T47D (cell line): ENCODE data around the gene GFM1.
"Not testable (repeated sequence)": the region's sequence is repeated elsewhere in the genome, so short reads cannot be mapped to it uniquely, and the experiment has no call there.

Experiments used
- DNase-seq, 2 experiments: peaks; one replicate each; pipeline versions ENCODE4 v3.0.0 to v3.0.0-alpha.2; 2011 to 2012; ENCODE audit warnings: low read depth in 1 of 2, low spot score in 1 of 2
- JUND ChIP-seq: IDR thresholded peaks from 2 replicates; pipeline ENCODE4 v1.6.1; 2012; ENCODE audit warnings: low read depth
- in situ Hi-C: cut with HindIII; loops from 2 replicates; pipeline ENCODE4 v1.10.0; 2016; ENCODE audit warnings: low sequenced_read_pairs, low pct_unique_long_range_greater_than_20kb

GFM1 gene

DNA sequence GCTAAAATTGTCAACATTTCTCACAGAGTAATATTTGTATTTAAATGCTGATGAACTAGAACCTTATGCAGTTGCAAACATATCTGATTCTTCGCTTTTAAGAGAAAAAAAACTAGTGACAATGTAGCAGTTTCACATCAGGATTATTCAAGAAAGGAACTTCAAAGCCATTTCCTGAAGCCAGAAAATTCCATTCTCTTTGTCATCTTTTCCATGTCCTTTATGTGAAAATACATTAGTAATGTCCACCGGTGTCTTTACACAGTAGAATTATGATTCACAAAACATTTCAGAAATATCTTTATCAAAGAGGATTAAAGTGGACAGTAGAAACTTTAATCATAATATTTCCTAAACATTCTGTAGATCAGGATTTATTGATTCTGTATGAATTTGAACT, 40.8 kb downstream of the GFM1 start:
- in situ Hi-C loops, result no loop called here
- DNase-seq, result no peak
- TF ChIP-seq JUND, result no peak

DNA sequence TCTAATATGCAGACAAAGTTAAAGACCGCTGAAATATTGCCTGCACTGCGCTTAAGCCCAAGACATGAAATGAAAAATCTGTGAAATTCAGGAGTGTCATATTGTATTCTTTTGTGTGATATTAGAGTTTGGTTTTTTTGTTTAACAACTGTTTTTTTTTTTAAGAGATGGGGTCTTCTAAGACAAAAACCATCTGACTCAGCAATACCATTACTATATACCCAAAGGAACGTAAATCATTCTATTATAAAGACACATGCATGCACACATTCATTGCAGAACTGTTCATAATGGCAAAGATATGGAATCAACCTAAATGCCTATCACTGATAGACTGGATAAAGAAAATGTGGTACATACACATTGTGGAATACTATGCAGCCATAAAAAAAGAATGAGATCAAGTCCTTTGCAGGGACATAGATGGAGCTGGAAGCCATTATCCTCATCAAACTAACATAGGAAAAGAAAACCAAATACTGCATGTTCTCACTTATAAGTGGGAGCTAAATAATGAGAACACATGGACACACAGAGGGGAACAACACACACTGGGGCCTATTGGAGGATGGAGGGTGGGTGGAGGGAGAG, 49.6 kb downstream of the GFM1 start:
- in situ Hi-C loops, result not testable (repeated sequence)

DNA sequence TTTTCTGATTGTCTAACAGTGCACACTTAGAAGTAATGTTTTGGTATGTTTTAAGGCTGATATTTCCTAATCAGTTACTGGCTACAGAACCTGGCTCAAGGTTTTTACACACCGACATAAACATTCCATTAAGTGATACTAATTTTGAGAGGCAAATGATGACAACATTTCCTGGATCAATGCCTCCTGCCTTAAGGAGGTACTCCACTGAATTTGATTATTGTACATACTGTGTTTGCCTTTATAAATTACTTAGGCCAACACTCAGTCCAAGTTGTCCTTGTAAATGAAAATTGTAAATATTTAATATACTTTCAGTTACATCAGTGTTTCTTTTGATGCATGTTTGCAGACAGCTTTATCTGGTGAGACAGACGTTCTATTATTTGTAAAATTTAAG, 52.3 kb downstream of the GFM1 start:
- DNase-seq, result peak; percentile 4 to 23
- in situ Hi-C loops, result no loop called here
- no peak for TF ChIP-seq JUND

More for the DNA sequence above, 49.6 kb downstream of the GFM1 start:
- DNase-seq, result not testable (repeated sequence)

DNA sequence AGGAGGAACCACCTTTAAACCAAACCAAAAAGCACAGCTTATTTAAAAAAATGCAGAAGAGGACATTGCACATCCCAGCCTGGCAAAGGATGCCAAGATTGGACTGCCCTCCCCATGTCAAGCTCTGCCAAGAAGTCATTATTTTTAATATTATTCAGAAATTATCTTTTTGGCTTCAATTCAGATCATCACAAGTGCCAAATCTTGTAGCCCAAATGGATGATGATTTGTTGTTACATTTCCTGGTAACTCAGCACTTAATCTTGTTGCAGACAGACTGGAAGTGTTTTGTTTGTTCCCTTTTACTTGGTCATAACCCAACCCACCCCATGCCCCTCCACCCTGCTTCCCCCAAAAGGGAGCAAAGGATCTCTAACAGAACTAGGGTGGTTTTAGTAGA, 56.2 kb downstream of the GFM1 start:
- TF ChIP-seq JUND, result no peak
- DNase-seq, result no peak
- in situ Hi-C loops, result no loop called here

DNA sequence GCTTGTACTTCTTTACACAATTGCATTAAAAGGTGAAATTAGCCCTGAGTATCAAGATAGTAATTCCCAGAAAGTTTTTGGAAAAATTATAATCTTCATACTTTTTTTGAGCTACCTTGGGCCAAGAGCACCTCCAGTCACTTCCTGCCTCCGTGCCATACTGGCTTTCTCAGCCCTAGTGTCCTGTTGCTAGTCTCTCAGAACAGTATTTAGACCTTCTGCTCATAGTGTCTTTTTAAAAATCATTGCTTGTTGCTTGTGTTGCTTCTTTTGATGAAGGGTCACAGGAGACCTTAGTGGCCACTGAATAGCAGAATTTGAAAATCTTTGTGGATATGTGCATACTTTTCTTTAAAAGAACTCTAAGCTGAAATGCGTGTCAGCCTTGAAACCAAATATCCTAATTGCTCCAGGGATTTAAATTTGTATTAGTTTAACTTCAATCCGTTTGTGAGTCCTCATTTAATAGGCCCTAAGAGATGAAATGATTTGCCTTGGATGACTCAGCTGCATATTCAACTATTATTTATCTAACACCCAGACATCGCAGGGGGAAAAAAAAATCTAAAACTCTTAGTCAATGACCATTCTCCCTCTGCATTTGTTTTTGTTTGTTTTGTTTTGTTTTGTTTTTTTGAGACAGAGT, 57.2 kb downstream of the GFM1 start:
- no peak for DNase-seq
- no peak for TF ChIP-seq JUND
- in situ Hi-C loops, result no loop called here

DNA sequence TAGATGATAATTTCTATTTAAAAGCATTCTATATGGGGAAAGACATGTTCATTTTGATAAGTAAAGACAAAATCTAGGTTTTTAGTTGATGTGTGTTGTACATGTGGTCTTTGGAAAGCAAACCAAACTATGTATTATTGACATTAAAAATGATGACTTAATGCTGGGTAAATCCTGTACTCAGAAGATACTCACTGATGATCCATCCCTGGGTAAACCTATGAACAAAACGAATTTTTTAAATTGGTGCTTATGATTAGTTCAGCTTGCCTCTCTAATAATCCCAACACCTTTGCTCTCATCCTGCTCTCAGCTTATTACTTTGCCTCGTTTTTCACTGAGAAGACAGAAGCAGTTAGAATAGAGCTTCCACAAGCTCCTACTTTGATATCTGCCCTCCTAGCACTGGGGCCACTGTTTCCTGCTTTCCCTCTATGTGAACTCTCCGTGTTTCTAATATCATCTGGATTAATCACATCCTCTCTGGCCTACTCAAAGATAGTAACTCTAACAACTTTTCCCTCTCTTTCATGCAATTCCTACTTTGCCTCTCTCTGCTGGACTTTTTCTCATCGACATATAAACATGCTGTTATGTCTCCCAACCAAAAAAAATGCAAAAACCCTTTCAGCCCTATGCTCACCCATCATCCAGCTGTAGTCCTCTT, 58.6 kb downstream of the GFM1 start:
- no peak for TF ChIP-seq JUND
- DNase-seq, result no peak
- in situ Hi-C loops, result no loop called here

DNA sequence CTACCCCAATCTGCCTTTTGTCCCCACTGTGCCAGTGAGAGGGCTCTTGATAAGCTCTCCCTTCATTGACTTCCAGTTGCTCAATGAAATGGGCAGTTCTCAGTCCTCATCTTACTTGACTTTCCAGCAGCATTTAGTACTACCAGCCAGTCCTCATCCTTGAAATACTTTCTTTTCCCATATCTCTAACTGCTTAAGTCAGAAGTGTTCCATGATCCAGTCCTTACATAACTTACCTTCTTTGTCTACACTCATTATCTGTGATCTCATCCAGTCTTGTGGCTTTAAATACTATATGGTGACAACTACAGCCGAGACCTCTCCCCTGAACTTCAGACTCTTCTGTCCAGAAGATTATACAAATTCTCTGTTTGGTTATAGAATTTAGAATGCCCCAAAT, 59.2 kb downstream of the GFM1 start:
- no peak for TF ChIP-seq JUND
- in situ Hi-C loops, result no loop called here
- DNase-seq, result no peak

DNA sequence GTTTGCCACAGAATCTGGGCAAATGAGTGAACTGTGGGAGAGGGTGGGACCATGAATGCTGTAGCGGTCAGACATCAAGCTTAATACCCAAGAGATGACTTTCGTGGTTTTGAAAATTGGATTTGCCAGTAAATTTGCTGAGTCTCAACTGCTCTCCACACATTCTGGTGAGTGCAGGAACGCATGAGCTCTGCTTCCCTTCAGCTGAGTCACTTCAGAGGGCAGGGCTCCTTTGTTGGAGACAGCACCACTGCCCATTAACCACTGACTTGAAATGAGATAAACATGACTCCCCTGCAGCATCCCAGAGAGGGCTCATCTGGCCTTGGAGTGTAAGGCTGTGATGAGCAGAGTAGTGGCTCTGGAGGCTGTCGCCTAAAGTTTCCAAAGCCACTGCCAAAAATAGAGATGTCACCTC, 65.3 kb downstream of the GFM1 start:
- TF ChIP-seq JUND, result no peak
- DNase-seq, result no peak
- in situ Hi-C loops, result no loop called here

DNA sequence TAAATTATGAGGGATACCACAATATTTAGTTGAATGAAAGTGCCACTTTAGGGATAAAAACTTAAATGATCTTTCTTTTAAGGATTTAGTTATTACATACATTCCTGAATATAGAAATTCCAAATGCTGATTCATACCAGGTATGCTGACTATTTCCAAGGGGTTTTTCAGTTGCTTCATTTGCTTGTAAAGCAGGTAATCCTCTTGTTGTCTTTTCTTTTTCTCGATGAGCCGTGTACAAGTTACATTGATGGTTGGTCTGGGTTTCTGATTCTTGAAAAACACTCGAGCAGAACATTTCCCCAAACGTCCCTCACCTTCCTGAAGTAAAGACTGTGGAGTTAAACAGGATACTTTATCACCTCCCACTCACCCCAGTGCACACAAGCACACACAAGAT, 66.3 kb downstream of the GFM1 start:
- TF ChIP-seq JUND, result no peak
- in situ Hi-C loops, result no loop called here

DNA sequence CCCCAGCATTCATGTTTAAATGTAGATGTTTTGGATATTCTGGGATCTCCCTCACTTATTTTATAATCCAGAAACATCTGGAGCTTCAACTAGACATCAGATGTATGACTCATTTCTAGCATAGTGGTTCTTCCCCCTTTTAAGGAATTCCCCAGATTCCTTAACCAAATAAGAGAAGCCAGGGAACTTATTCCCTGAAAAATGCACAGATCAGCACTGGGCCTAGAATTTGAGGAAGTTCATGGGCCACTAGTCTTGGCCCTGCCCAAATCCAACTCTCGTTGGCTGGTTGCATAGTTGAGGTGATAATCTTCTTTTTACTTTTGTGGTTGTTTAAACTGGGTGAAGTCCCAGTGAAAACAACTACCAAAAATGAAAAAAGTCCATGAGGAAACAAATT, 67.6 kb downstream of the GFM1 start:
- TF ChIP-seq JUND, result no peak
- DNase-seq, result no peak
- in situ Hi-C loops, result no loop called here

More for the DNA sequence above, 66.3 kb downstream of the GFM1 start:
- no peak for DNase-seq

DNA sequence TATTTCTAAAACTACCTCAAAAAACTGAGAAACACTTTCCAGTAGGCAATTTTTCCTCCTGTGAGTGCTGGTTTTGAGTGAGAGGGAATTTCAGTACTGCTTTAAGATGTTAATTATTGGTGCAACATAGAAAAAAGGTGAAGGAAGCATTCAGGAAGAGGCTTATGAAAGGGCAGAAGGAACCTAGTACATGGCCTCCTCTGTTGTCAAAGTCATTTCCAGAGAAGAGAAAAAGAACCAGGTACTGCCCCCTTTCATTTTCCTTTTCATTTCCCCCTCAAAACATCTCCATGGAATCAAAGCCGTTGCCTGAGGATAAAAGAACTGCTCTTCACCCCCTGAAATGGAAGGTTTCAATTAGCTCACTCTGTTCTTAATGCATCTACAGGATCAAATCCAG, 68.1 kb downstream of the GFM1 start:
- no peak for DNase-seq
- TF ChIP-seq JUND, result no peak
- in situ Hi-C loops, result no loop called here

DNA sequence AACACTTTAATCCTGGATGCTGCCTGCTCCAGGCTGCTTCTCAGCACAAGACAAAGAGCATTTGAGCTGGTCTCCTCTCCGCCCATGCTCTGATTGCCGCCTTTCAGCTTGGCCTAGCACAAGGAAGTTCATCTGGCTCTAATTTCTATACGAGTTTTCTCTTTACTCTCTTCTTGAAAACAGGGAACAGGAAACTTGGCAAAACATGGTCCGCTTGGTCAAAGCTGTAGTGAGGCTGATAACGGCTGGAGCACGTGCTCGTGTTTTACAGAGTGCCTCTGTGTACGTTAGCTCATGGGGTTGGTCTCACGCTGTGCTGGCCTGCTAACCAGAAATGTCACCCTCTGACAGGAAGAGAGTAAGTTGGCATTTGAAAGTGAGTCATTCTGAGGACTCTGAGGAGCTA, 68.8 kb downstream of the GFM1 start:
- in situ Hi-C loops, result no loop called here
- TF ChIP-seq JUND, result no peak
- DNase-seq, result no peak

DNA sequence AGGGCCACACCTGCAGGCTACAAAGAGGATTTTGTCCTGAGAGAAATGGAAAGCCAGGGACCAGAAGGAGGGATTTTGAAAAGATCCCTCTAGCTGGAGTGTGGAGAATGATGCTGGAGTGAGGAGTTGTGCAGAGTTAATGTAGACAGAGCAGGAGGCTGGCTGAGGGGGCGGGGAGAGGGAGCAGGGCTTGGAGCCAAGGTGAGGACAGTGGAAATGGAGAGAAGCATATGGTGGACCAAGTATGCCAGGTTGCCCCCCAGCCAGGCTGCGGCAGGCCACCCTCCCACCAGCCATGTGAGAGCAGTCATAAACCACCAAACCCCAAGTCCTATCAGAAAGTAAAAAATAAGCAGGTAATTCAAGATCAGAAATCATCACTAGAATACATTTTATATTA, 73.2 kb downstream of the GFM1 start:
- in situ Hi-C loops, result no loop called here
- DNase-seq, result no peak
- no peak for TF ChIP-seq JUND
